Spleen (tissue), 11 donors: Measurements from ENCODE around the gene OR56A1. TPM values are rescaled to one million over a fixed set of nuclear protein-coding genes. Genes with fewer than 3 reads are reported as not detected.

ENCODE experiments used
- DNase-seq: peaks from one replicate; pipeline ENCODE4 v3.0.0-alpha.2; 2020
- H3K27ac ChIP-seq, 8 donors: fragments of 200-600 bp; sonication (generic) in 7 of 8; 1 replicate in 4 of 8; 2 replicates in 4 of 8; pipeline versions ENCODE4 v1.5.0 to v1.8.0; 2016 to 2021; ENCODE audit warnings: inconsistent platforms in 4 of 8, mild to moderate bottlenecking in 4 of 8, moderate library complexity in 1 of 8
- H3K27me3 ChIP-seq, 7 donors: fragments of 200-600 bp; sonication (generic) in 6 of 7; replicated peaks in 1 of 7; 1 replicate in 4 of 7; 2 replicates in 3 of 7; pipeline versions ENCODE4 v1.5.0 to v1.8.0; 2016 to 2021; ENCODE audit warnings: inconsistent platforms in 3 of 7, mild to moderate bottlenecking in 1 of 7
- H3K36me3 ChIP-seq, 6 donors: fragments of 200-600 bp; sonication (generic) in 5 of 6; 1 replicate in 4 of 6; 2 replicates in 2 of 6; pipeline versions ENCODE4 v1.5.0 to v1.8.0; 2016 to 2021; ENCODE audit warnings: inconsistent platforms in 2 of 6
- H3K4me1 ChIP-seq, 6 donors: fragments of 200-600 bp; sonication (generic) in 5 of 6; 1 replicate in 3 of 6; 2 replicates in 3 of 6; pipeline versions ENCODE4 v1.5.0 to v1.8.0; 2016 to 2021; ENCODE audit warnings: inconsistent platforms in 3 of 6
- H3K4me3 ChIP-seq, 8 donors: fragments of 200-600 bp; sonication (generic) in 7 of 8; 1 replicate in 4 of 8; 2 replicates in 4 of 8; pipeline versions ENCODE4 v1.5.0 to v1.8.0; 2016 to 2021; ENCODE audit warnings: inconsistent platforms in 4 of 8, mild to moderate bottlenecking in 4 of 8, moderate library complexity in 2 of 8
- H3K9me3 ChIP-seq, 8 donors: fragments of 200-600 bp; sonication (generic) in 7 of 8; 1 replicate in 4 of 8; 2 replicates in 4 of 8; pipeline versions ENCODE4 v1.5.0 to v1.8.0; 2016 to 2021; ENCODE audit warnings: inconsistent platforms in 4 of 8
- CTCF ChIP-seq, 11 experiments: fragments of 200-600 bp in 7 of 11; fragments of 450-650 bp in 4 of 11; sonication (generic) in 4 of 11; IDR thresholded peaks in 8 of 11; conservative IDR thresholded peaks in 3 of 11; 1 replicate in 7 of 11; 2 replicates in 4 of 11; pipeline versions ENCODE4 v1.4.0 to v1.8.0; 2016 to 2021; ENCODE audit warnings: antibody characterized with exemption in 11 of 11, inconsistent platforms in 4 of 11, mild to moderate bottlenecking in 1 of 11
- POLR2A ChIP-seq, 3 donors: fragments of 450-650 bp; IDR thresholded peaks; one replicate each; pipeline ENCODE4 v1.5.1; 2017; ENCODE audit warnings: antibody characterized with exemption in 3 of 3, mild to moderate bottlenecking in 1 of 3
- POLR2AphosphoS5 ChIP-seq, 3 donors: sonication (generic); formaldehyde crosslinking; IDR thresholded peaks; one replicate each; pipeline ENCODE4 v1.5.1; 2017; ENCODE audit warnings: antibody characterized with exemption in 3 of 3
- WGBS, 5 donors: extraction: QIAGEN DNeasy Blood & Tissue Kit in 3 of 5; methylation state at CpG; one replicate each; pipeline versions ENCODE4 v1.1.5 to v1.1.7; 2013 to 2018; 5-methylcytosine and 5-hydroxymethylcytosine counted together
- intact Hi-C: fragments of 100-400 bp; cut with DNase I; formaldehyde crosslinking; loops from one replicate; pipeline ENCODE4 v1.15.0; 2023; ENCODE audit warnings: low total_unique reads
- polyA plus RNA-seq, 3 donors: library from polyadenylated mRNA; stranded (reverse); fragments of 200-250 nt; gene quantifications; one replicate each; pipeline ENCODE4 v1.2.1, GENCODE V29; 2013
- total RNA-seq, 7 donors: library from RNA; depleted of rRNA in 3 of 7; stranded (reverse); fragments of >200 nt in 3 of 7; fragmentation: NEBNext Ultra II Directional in 4 of 7; extraction: Animal tissue kit (Norgen Biotek cat#: 25700) in 4 of 7; gene quantifications; one replicate each; pipeline versions ENCODE4 v1.1.0 to v1.2.1, GENCODE V29; 2016 to 2021
- donor health status: healthy with polysubstance abuse.
- donor health status: DM: no; HTN: no; CAD: no; lungs with moderate emphysema.
- donor health status: DM: no; HTN: no; CAD: no.
- donor health status: Bipolar disorder and iron deficiency.
- donor health status: healthy.
- donor health status: DM: no; HTN: no; CAD: no.
- donor health status: DM: yes; HTN: yes; CAD: no.

OR56A1 gene
- total and polyA plus RNA-seq, 10 donors, result 0.09 to 0.19 (median 0.13) TPM; not detected in 7

DNA sequence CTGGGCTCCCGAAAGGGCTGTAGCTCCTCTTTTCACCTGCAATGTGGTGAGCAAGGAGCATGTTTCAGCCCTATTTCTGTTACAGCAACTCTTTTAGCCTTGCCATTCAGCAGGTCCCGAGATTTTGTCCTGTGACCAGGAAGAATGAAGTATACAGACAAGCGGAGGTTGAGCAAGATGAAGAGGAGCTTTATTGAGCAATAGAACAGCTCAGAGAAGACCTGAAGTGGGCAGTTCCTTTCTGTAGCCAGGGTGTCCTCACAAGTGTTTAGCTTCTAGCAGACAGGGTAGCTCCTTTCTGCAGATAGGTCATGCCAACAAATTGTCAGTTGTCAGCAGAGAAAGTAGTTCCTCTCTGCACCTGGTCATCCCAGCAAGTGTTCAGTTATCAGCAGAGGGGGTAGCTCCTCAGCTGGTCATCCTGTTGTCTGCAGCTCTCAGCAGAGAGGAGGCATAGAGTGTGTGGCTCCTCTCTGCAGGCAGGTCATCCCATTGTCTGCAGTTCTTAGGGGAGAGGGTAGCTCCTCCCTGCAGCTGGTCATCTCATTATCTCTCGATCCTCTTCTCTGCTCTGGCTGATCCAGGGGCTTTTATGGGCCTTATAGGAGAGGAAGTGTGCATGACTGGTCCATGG lies 18.4 kb downstream of the OR56A1 start:
- Histone ChIP-seq H3K36me3 (no peaks in the 10 kb centered on the region), H3K9me3 (peaks cover 0 to 22% (median 14%) of the 10 kb centered on the region in 8 donors), H3K4me3 (no peak overlapping the region), H3K27me3 (peaks cover 0 to 19% (median 0%) of the 10 kb centered on the region in 7 donors), H3K27ac (peak overlapping the region in 1 of 8 donors; percentile 35), H3K4me1 (no peaks in the 10 kb centered on the region)
- intact Hi-C loops, result no loop called here
- no peak for DNase-seq
- WGBS, 5 donors, result 58 to 71% (median 65%) methylated on average over 3 to 4 of the region's 4 CpGs
- TF ChIP-seq POLR2A (IDR thresholded peaks at IDR 0.05) (no peak), POLR2AphosphoS5 (IDR thresholded peaks at IDR 0.05) (no peak), CTCF (IDR thresholded peaks at IDR 0.05 in 8 of 11, conservative IDR thresholded peaks at IDR 0.05 in 3 of 11) (no peak)

- DNase-seq, result no peak
- H3K27ac ChIP-seq, result no peak within 1 kb of the TSS
- intact Hi-C loops, result no loop called here
- no peaks in the 10 kb centered on the region for H3K4me1 ChIP-seq
- TF ChIP-seq CTCF (IDR thresholded peaks at IDR 0.05 in 8 of 11, conservative IDR thresholded peaks at IDR 0.05 in 3 of 11) (no peak), POLR2AphosphoS5 (IDR thresholded peaks at IDR 0.05) (no peak), POLR2A (IDR thresholded peaks at IDR 0.05) (no peak)
- peaks cover 0 to 4% (median 0%) of the 10 kb centered on the region in 7 donors for H3K27me3 ChIP-seq
- no peaks in the 10 kb centered on the region for H3K9me3 ChIP-seq
- H3K36me3 ChIP-seq, result no peaks in the 10 kb centered on the region
- H3K4me3 ChIP-seq, result no peak within 1 kb of the TSS
Observed at GRCh38 chr11:6006846-6007245, 23.7 kb downstream of the OR56A1 start, which contains the start of gene OR56A4. OR56A4 (minus strand) TSS chr11:6006946; CDS start chr11:6002992, 3,954 bp downstream.

DNA sequence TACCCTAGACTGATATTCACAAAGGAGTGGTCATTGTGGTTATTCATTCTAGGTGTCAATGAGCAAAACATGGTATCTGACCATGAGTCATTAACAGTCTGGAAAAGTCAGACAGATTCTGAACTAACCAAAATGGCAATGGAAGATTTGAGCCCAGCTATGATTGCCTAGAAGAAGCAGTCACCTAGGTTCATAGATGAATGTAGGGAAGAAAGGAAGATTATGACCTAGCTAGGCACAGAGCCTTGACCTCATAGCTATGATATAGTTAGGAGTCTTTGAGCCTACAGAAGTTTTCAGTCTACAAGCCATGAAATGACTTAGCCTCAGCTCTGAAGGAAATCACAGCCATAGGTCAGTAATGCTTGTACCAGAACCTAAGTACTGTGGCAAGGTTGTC lies 24.2 kb downstream of the OR56A1 start:
- Histone ChIP-seq H3K36me3 (no peaks in the 10 kb centered on the region), H3K27ac (no peak overlapping the region), H3K4me1 (no peaks in the 10 kb centered on the region), H3K9me3 (no peaks in the 10 kb centered on the region), H3K27me3 (peaks cover 0 to 4% (median 0%) of the 10 kb centered on the region in 7 donors), H3K4me3 (no peak overlapping the region)
- intact Hi-C loops, result no loop called here
- DNase-seq, result no peak
- TF ChIP-seq POLR2AphosphoS5 (IDR thresholded peaks at IDR 0.05) (no peak), POLR2A (IDR thresholded peaks at IDR 0.05) (no peak), CTCF (IDR thresholded peaks at IDR 0.05 in 8 of 11, conservative IDR thresholded peaks at IDR 0.05 in 3 of 11) (no peak)

GRCh38 chr11:6002202-6002699 lies 28.3 kb downstream of the OR56A1 start:
- no peaks in the 10 kb centered on the region for H3K9me3 ChIP-seq
- peaks cover 0 to 9% (median 0%) of the 10 kb centered on the region in 7 donors for H3K27me3 ChIP-seq
- no peak for TF ChIP-seq POLR2AphosphoS5 (IDR thresholded peaks at IDR 0.05)
- TF ChIP-seq POLR2A (IDR thresholded peaks at IDR 0.05), result no peak
- no peak for TF ChIP-seq CTCF (IDR thresholded peaks at IDR 0.05 in 8 of 11, conservative IDR thresholded peaks at IDR 0.05 in 3 of 11)
- no peaks in the 10 kb centered on the region for H3K36me3 ChIP-seq
- intact Hi-C loops, result no loop called here
- H3K27ac ChIP-seq, result no peak overlapping the region
- DNase-seq, result no peak
- no peaks in the 10 kb centered on the region for H3K4me1 ChIP-seq
- WGBS, 5 donors, result 45 to 55% (median 54%) methylated on average over 7 of the region's 7 CpGs
- H3K4me3 ChIP-seq, result no peak overlapping the region
